ENCODE results near the gene BCORL1.

GRCh38 chrX:130047416-130047815 is 65.0 kb downstream of the BCORL1 start:
- TF ChIP-seq CTCF (conservative IDR thresholded peaks at IDR 0.05; ENCODE audit: low read depth, low read length) (no peak), NFE2L2 (IDR thresholded peaks at IDR 0.05; ENCODE audit: low read depth, low read length) (no peak), MAZ (IDR thresholded peaks at IDR 0.05; ENCODE audit: borderline replicate concordance, low read depth, low read length) (no peak), CEBPB (IDR thresholded peaks at IDR 0.05; ENCODE audit: low read depth, low read length) (no peak), RAD21 (IDR thresholded peaks at IDR 0.05; ENCODE audit: low read length) (no peak), POLR2A (IDR thresholded peaks at IDR 0.05; ENCODE audit: low read depth, low read length) (no peak), MAFK (IDR thresholded peaks at IDR 0.05; ENCODE audit: low read depth, low read length) (no peak), USF2 (IDR thresholded peaks at IDR 0.05; ENCODE audit: low read depth, low read length) (no peak), BHLHE40 (IDR thresholded peaks at IDR 0.05; ENCODE audit: low read depth, low read length) (no peak)

Measured in IMR-90 (cell line).